NCI-H2029 (cell line): ENCODE measurements around the gene GPSM1.
A peak's percentile ranks its signal among the peaks of the same experiment; 100 is the strongest.
"Not testable (repeated sequence)": the region's sequence is repeated elsewhere in the genome, so short reads cannot be mapped to it uniquely, and the experiment has no call there.

Experiments
- DNase-seq: peaks from one replicate; lab custom pipeline; 2025; lab: John Stamatoyannopoulos, UW

GPSM1 gene

GRCh38 chr9:136345281-136346156, 18.2 kb downstream of the GPSM1 start:
- DNase-seq, result no peak

- no peak for DNase-seq
Observed at GRCh38 chr9:136346157-136346481, 18.8 kb downstream of the GPSM1 start.

- DNase-seq, result no peak
Observed at GRCh38 chr9:136346927-136347465, 19.7 kb downstream of the GPSM1 start.

GRCh38 chr9:136347472-136348256, 20.3 kb downstream of the GPSM1 start:
- peak; percentile 41 for DNase-seq

GRCh38 chr9:136348691-136349090, 21.4 kb downstream of the GPSM1 start:
- no peak for DNase-seq

- no peak for DNase-seq
Observed at GRCh38 chr9:136349546-136349945, 22.2 kb downstream of the GPSM1 start.

- DNase-seq, result no peak
Observed at GRCh38 chr9:136351252-136351800, 24.0 kb downstream of the GPSM1 start.

GRCh38 chr9:136351868-136352267, 24.5 kb downstream of the GPSM1 start:
- not testable (repeated sequence) for DNase-seq

- peak; percentile 84 for DNase-seq
Observed at GRCh38 chr9:136352682-136353081, 25.3 kb downstream of the GPSM1 start.

GRCh38 chr9:136353088-136353487, 25.7 kb downstream of the GPSM1 start:
- no peak for DNase-seq

GRCh38 chr9:136353757-136354488, 26.6 kb downstream of the GPSM1 start:
- DNase-seq, result no peak

- DNase-seq, result no peak
Observed at GRCh38 chr9:136354592-136355085, 27.3 kb downstream of the GPSM1 start.

GRCh38 chr9:136355616-136356557, 28.5 kb downstream of the GPSM1 start:
- no peak for DNase-seq

- DNase-seq, result no peak
Observed at GRCh38 chr9:136357202-136357725, 29.9 kb downstream of the GPSM1 start.

GRCh38 chr9:136358016-136358415, 30.7 kb downstream of the GPSM1 start:
- DNase-seq, result no peak

- no peak for DNase-seq
Observed at GRCh38 chr9:136358888-136359287, 31.5 kb downstream of the GPSM1 start.

- DNase-seq, result no peak
Observed at GRCh38 chr9:136359774-136360718, 32.7 kb downstream of the GPSM1 start.

- DNase-seq, result no peak
Observed at GRCh38 chr9:136361047-136361753, 33.9 kb downstream of the GPSM1 start.
